ENCODE data around the gene PTPRM.

- TF ChIP-seq CTCF (IDR thresholded peaks at IDR 0.05) (no peak), POLR2A (IDR thresholded peaks at IDR 0.05) (no peak), POLR2AphosphoS5 (IDR thresholded peaks at IDR 0.05) (no peak)
Observed at GRCh38 chr18:7872569-7872968, 305.5 kb downstream of the PTPRM start.
